Erythroblast (primary cell): ENCODE results near the gene MATN4.

Experiments used
- GATA1 ChIP-seq: IDR thresholded peaks from 2 replicates; pipeline ENCODE4 v1.6.1; 2011; ENCODE audit warnings: low read depth, mild to moderate bottlenecking, control low read depth, low read length, moderate library complexity
- POLR2A ChIP-seq: IDR thresholded peaks from 2 replicates; pipeline ENCODE4 v1.6.1; 2011; ENCODE audit warnings: mild to moderate bottlenecking, low read length

- TF ChIP-seq POLR2A (no peak), GATA1 (no peak)
Observed at GRCh38 chr20:45300961-45301360, 7.1 kb downstream of the MATN4 start.
